RWPE2 (cell line): Measurements from ENCODE around the gene P2RX5.

Source experiments
- ATAC-seq: fragments of 200-7000 bp; cut with Tn5 transposase; 3 replicates; pipeline ENCODE4 v1.9.1; 2021; ENCODE audit warnings: low read depth
- DNase-seq: peaks from one replicate; pipeline ENCODE4 v3.0.0-alpha.2; 2020; ENCODE audit warnings: low spot score
- H3K27ac ChIP-seq: fragments of 450-650 bp; 2 replicates; pipeline ENCODE4 v1.5.1; 2017; ENCODE audit warnings: mild to moderate bottlenecking; ENCODE audit not compliant: poor library complexity, severe bottlenecking
- H3K27me3 ChIP-seq: fragments of 250-450 bp; sonication (Bioruptor Pico); 2 replicates; pipeline ENCODE4 v1.5.1; 2021; ENCODE audit warnings: mild to moderate bottlenecking, moderate library complexity; ENCODE audit not compliant: insufficient read depth, poor library complexity, severe bottlenecking
- H3K36me3 ChIP-seq: fragments of 250-450 bp; sonication (Bioruptor Pico); 2 replicates; pipeline ENCODE4 v1.5.1; 2020; ENCODE audit warnings: low read depth, mild to moderate bottlenecking, moderate library complexity
- H3K4me1 ChIP-seq: fragments of 250-450 bp; sonication (Bioruptor Pico); 2 replicates; pipeline ENCODE4 v1.5.1; 2021; ENCODE audit warnings: mild to moderate bottlenecking, moderate library complexity; ENCODE audit not compliant: insufficient read depth, poor library complexity, severe bottlenecking
- H3K4me3 ChIP-seq: fragments of 250-450 bp; sonication (Bioruptor Pico); 2 replicates; pipeline ENCODE4 v1.5.1; 2021; ENCODE audit warnings: mild to moderate bottlenecking, moderate library complexity; ENCODE audit not compliant: severe bottlenecking
- H3K9me3 ChIP-seq: fragments of 250-450 bp; sonication (Bioruptor Pico); 2 replicates; pipeline ENCODE4 v1.5.1; 2021; ENCODE audit warnings: mild to moderate bottlenecking, moderate library complexity; ENCODE audit not compliant: severe bottlenecking
- CTCF ChIP-seq: fragments of 450-650 bp; IDR thresholded peaks from one replicate; pipeline ENCODE4 v1.5.1; 2017; ENCODE audit warnings: mild to moderate bottlenecking, moderate library complexity; ENCODE audit not compliant: poor library complexity, severe bottlenecking

The P2RX5 gene

GRCh38 chr17:3723188-3723555, 27.2 kb upstream of the P2RX5 start:
- no peaks in the 10 kb centered on the region for H3K27me3 ChIP-seq
- H3K36me3 ChIP-seq, result peaks cover 53% of the 10 kb centered on the region
- no peak for TF ChIP-seq CTCF
- peaks cover 22% of the 10 kb centered on the region for H3K4me1 ChIP-seq
- peak overlapping the region; percentile 95 for H3K4me3 ChIP-seq
- ATAC-seq (no peak), DNase-seq (no peak)
- no peaks in the 10 kb centered on the region for H3K9me3 ChIP-seq
- peak overlapping the region; percentile 45 for H3K27ac ChIP-seq

GRCh38 chr17:3722716-3723115, 26.8 kb upstream of the P2RX5 start:
- peaks cover 54% of the 10 kb centered on the region for H3K36me3 ChIP-seq
- peaks cover 22% of the 10 kb centered on the region for H3K4me1 ChIP-seq
- peak overlapping the region; percentile 95 for H3K4me3 ChIP-seq
- H3K27me3 ChIP-seq, result no peaks in the 10 kb centered on the region
- peak overlapping the region; percentile 45 for H3K27ac ChIP-seq
- TF ChIP-seq CTCF, result no peak
- DNase-seq, result no peak
- ATAC-seq, result no peak
- H3K9me3 ChIP-seq, result no peaks in the 10 kb centered on the region

GRCh38 chr17:3719265-3719664, 23.3 kb upstream of the P2RX5 start:
- TF ChIP-seq CTCF, result no peak
- DNase-seq (no peak), ATAC-seq (no peak)
- H3K9me3 ChIP-seq, result no peaks in the 10 kb centered on the region
- H3K36me3 ChIP-seq, result peaks cover 72% of the 10 kb centered on the region
- H3K27ac ChIP-seq, result peak overlapping the region; percentile 74
- no peak overlapping the region for H3K4me3 ChIP-seq
- H3K4me1 ChIP-seq, result peaks cover 22% of the 10 kb centered on the region
- H3K27me3 ChIP-seq, result no peaks in the 10 kb centered on the region

GRCh38 chr17:3718201-3718600, 22.2 kb upstream of the P2RX5 start:
- no peak for TF ChIP-seq CTCF
- ATAC-seq, result no peak
- no peak overlapping the region for H3K27ac ChIP-seq
- no peak for DNase-seq
- H3K9me3 ChIP-seq, result no peaks in the 10 kb centered on the region
- H3K36me3 ChIP-seq, result peaks cover 78% of the 10 kb centered on the region
- H3K4me1 ChIP-seq, result peaks cover 22% of the 10 kb centered on the region
- no peaks in the 10 kb centered on the region for H3K27me3 ChIP-seq
- H3K4me3 ChIP-seq, result no peak overlapping the region

- Histone ChIP-seq H3K36me3 (peaks cover 71% of the 10 kb centered on the region), H3K27ac (no peak overlapping the region), H3K27me3 (no peaks in the 10 kb centered on the region), H3K9me3 (no peaks in the 10 kb centered on the region), H3K4me3 (no peak overlapping the region), H3K4me1 (peaks cover 15% of the 10 kb centered on the region)
- no peak for TF ChIP-seq CTCF
- no peak for ATAC-seq
- no peak for DNase-seq
Measured at GRCh38 chr17:3715296-3715695, 19.3 kb upstream of the P2RX5 start.
